Measurements from ENCODE around the gene REV3L.
A peak's percentile ranks its signal among the peaks of the same experiment; 100 is the strongest.
"Not testable (repeated sequence)": the region's sequence is repeated elsewhere in the genome, so short reads cannot be mapped to it uniquely, and the experiment has no call there.

The REV3L gene

GRCh38 chr6:111356551-111356950 is 126.5 kb downstream of the REV3L start:
- no peak for DNase-seq

GRCh38 chr6:111354758-111355555 is 128.1 kb downstream of the REV3L start:
- DNase-seq = no peak

GRCh38 chr6:111353912-111354462 is 129.0 kb downstream of the REV3L start:
- DNase-seq = no peak

- no peak for DNase-seq
These were observed 135.4 kb downstream of the REV3L start for GRCh38 chr6:111347589-111347988.

GRCh38 chr6:111342913-111343312 is 140.1 kb downstream of the REV3L start:
- DNase-seq = no peak

GRCh38 chr6:111339294-111339693 is 143.7 kb downstream of the REV3L start:
- no peak for DNase-seq

GRCh38 chr6:111338843-111339242 is 144.2 kb downstream of the REV3L start:
- no peak for DNase-seq

GRCh38 chr6:111337829-111338236 is 145.2 kb downstream of the REV3L start:
- DNase-seq = no peak

- no peak for DNase-seq
These were observed 153.0 kb downstream of the REV3L start for GRCh38 chr6:111329882-111330633.

GRCh38 chr6:111326563-111326962 is 156.5 kb downstream of the REV3L start:
- DNase-seq = no peak

- no peak for DNase-seq
These were observed 160.9 kb downstream of the REV3L start for GRCh38 chr6:111322145-111322544.

GRCh38 chr6:111307950-111308349 is 175.1 kb downstream of the REV3L start:
- DNase-seq = not testable (repeated sequence)

- DNase-seq = no peak
These were observed 175.7 kb downstream of the REV3L start for GRCh38 chr6:111307275-111307858.

GRCh38 chr6:111306104-111306888 is 176.7 kb downstream of the REV3L start:
- DNase-seq = no peak

GRCh38 chr6:111301946-111302345 is 181.1 kb downstream of the REV3L start:
- DNase-seq = no peak

GRCh38 chr6:111300938-111301800 is 181.8 kb downstream of the REV3L start:
- not testable (repeated sequence) for DNase-seq

GRCh38 chr6:111297776-111298175 is 185.2 kb downstream of the REV3L start:
- DNase-seq = no peak

- no peak for DNase-seq
These were observed 188.5 kb downstream of the REV3L start for GRCh38 chr6:111294374-111294967.

- peak in 1 of 2 donors; percentile 46 for DNase-seq
These were observed 191.4 kb downstream of the REV3L start for GRCh38 chr6:111291336-111292259.

All from hippocampal formation (tissue), 2 donors.